Skeletal muscle satellite cell (primary cell): ENCODE measurements around the gene FOXL3. TPM values are rescaled to one million over a fixed set of nuclear protein-coding genes. Genes with fewer than 3 reads are reported as not detected.
"Not testable (repeated sequence)": the region's sequence is repeated elsewhere in the genome, so short reads cannot be mapped to it uniquely, and the experiment has no call there.

Experiments
- H3K27me3 ChIP-seq: 2 replicates; pipeline ENCODE4 v1.7.0; 2013; ENCODE audit warnings: low read length; ENCODE audit not compliant: control insufficient read depth, insufficient read depth
- H3K36me3 ChIP-seq: 2 replicates; pipeline ENCODE4 v1.7.0; 2013; ENCODE audit warnings: mild to moderate bottlenecking, control low read depth, low read length; ENCODE audit not compliant: insufficient read depth
- H3K4me1 ChIP-seq: 2 replicates; pipeline ENCODE4 v1.7.0; 2013; ENCODE audit warnings: low read length; ENCODE audit not compliant: control insufficient read depth, insufficient read depth
- H3K4me2 ChIP-seq: 2 replicates; pipeline ENCODE4 v1.7.0; 2013; ENCODE audit warnings: mild to moderate bottlenecking, low read length
- H3K4me3 ChIP-seq: 2 replicates; pipeline ENCODE4 v1.7.0; 2013; ENCODE audit warnings: low read length
- H3K9ac ChIP-seq: 2 replicates; pipeline ENCODE4 v1.7.0; 2013; ENCODE audit warnings: mild to moderate bottlenecking, low read depth, low read length, moderate library complexity
- H3K9me3 ChIP-seq: replicated peaks from 2 replicates; pipeline ENCODE4 v1.7.0; 2013; ENCODE audit warnings: mild to moderate bottlenecking, control low read depth, low read length
- total RNA-seq: library from RNA; depleted of rRNA; stranded (reverse); fragments of >200 nt; gene quantifications from 2 replicates; pipeline ENCODE4 v1.2.3, GENCODE V29; 2012; rRNA removed

FOXL3 gene
- not detected in 2 replicates for total RNA-seq

DNA sequence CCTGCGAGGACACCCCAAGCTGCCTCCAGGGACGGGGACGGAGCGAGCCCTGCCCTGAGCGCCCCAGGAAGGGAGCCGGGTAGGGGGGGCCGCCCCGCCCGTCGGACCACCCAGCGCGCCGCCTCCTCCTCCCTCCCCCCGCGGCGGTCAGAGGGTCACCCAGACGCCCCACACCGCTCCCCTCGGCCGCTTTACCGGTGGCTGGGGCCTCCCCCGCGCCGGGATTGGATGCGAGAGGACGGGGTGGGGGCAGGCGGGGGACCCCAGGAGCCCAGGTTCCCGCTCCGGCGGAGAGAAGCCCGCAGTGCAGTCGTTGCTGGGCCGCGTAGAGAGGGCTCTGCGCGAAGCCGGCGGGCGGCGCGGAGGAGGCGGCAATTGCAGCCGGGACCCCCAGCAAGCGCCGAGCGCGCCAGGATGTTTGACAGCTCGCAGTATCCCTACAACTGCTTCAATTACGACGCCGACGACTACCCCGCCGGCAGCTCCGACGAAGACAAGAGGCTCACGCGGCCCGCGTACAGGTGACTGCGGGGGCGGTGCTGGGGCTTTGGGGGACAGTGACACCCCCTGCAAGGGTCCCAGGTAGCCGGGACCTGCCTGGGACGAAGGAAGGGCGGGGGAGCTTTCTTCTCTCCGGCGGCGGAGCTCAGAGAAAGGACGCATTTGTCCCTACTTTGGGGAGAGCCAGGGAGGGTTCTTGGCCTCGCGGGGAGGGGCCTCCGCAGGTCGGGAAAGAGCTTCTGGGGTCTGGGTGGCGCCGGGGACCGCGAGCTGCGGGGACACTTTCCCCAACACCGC is at the start of gene FOXL3:
Gene FOXL3, plus strand, starts transcription at position 415 of the 798 bp plus-strand sequence. Its CDS starts 0 bp downstream, at position 415.
- Histone ChIP-seq H3K36me3 (no peaks in the 10 kb centered on the region), H3K27me3 (peaks cover 90% of the 10 kb centered on the region), H3K9me3 (no peaks in the 10 kb centered on the region), H3K4me3 (no peak within 1 kb of the TSS), H3K4me1 (no peaks in the 10 kb centered on the region), H3K4me2 (no peak within 1 kb of the TSS), H3K9ac (no peak within 1 kb of the TSS)

DNA sequence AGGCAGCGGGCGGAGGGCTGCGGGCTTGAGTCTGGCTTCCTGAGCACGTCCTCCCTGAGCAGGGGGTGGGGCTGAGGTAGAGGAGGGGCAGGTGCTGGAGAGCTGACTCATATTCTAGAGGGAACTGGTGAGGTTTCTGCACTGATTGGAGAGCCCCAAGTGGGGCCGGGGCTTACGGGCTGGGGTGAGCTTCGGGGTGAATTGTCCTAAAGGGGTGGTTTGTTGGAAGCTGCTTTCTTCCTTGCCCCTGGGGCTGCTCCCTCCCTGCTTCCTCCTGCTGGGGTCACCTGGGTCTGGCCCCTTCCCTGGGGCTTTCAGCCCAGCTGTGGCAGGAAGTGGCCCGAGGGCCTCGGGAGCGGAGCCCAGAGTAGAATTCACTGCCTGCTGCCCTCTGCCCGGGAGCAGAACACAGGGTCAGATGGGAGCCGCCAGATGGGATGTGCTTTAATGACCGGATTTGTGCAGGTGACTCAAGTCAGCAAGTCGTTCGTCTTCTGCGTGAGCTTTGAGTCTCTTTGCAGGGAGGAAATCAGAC is 49.0 kb upstream of the FOXL3 start:
- Histone ChIP-seq H3K36me3 (peaks cover 6% of the 10 kb centered on the region), H3K4me3 (no peak overlapping the region), H3K27me3 (no peaks in the 10 kb centered on the region), H3K4me2 (no peak overlapping the region), H3K9me3 (no peaks in the 10 kb centered on the region), H3K4me1 (no peaks in the 10 kb centered on the region), H3K9ac (no peak overlapping the region)

DNA sequence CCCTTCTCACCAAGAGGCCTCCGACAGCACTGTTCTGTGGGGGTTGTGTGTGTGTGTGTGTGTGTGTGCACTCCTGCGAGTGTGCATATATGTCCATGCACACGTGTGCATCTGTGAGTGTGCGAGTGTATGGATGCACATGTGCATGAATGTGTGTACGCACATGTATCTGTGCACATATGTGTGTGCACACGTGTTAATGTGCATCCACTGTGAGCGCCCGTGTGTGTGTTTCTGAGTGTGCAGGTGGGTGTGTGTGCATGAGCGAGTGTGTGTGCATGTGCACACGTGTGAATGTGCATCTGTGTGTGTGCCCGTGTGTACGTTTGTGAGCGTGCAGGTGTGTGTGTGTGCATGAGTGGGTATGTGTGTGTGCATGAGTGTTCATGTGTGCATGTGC is 48.5 kb upstream of the FOXL3 start:
- no peaks in the 10 kb centered on the region for H3K4me1 ChIP-seq
- no peaks in the 10 kb centered on the region for H3K9me3 ChIP-seq
- H3K36me3 ChIP-seq: peaks cover 8% of the 10 kb centered on the region
- H3K4me3 ChIP-seq: no peak overlapping the region
- no peak overlapping the region for H3K4me2 ChIP-seq
- no peak overlapping the region for H3K9ac ChIP-seq
- H3K27me3 ChIP-seq: no peaks in the 10 kb centered on the region

DNA sequence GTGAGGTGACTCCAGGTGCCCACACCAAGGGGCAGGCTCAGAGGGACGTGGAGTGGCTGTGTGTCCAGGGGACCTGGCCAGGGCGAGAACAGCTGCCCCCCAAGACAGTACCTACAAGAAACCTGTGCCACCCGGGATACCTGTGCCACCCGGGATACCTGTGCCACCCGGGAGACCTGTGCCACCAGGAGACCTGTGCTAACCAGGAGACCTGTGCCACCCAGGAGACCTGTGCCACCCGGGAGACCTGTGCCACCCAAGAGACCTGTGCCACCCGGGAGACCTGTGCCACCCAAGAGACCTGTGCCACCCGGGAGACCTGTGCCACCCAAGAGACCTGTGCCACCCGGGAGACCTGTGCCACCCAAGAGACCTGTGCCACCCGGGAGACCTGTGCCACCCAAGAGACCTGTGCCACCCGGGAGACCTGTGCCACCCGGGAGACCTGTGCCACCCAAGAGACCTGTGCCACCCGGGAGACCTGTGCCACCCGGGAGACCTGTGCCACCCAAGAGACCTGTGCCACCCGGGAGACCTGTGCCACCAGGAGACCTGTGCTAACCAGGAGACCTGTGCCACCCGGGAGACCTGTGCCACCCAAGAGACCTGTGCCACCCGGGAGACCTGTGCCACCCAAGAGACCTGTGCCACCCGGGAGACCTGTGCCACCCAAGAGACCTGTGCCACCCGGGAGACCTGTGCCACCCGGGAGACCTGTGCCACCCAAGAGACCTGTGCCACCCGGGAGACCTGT is 47.0 kb upstream of the FOXL3 start:
- not testable (repeated sequence) for H3K36me3 ChIP-seq, H3K27me3 ChIP-seq, H3K9ac ChIP-seq, H3K9me3 ChIP-seq, H3K4me1 ChIP-seq, H3K4me2 ChIP-seq, H3K4me3 ChIP-seq

DNA sequence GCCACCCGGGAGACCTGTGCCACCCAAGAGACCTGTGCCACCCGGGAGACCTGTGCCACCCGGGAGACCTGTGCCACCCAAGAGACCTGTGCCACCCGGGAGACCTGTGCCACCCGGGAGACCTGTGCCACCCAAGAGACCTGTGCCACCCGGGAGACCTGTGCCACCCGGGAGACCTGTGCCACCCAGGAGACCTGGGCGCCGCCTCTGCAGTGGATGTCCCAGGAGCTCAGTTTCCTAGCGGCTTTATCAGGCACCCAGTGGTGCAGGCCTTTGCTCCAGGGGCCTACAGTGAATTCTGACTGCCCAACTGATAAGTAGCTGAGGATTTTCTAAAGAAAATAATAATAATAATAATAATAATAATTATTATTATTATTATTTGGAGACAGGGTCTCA is 46.4 kb upstream of the FOXL3 start:
- not testable (repeated sequence) for H3K36me3 ChIP-seq, H3K27me3 ChIP-seq, H3K9ac ChIP-seq, H3K4me3 ChIP-seq, H3K9me3 ChIP-seq, H3K4me1 ChIP-seq, H3K4me2 ChIP-seq

DNA sequence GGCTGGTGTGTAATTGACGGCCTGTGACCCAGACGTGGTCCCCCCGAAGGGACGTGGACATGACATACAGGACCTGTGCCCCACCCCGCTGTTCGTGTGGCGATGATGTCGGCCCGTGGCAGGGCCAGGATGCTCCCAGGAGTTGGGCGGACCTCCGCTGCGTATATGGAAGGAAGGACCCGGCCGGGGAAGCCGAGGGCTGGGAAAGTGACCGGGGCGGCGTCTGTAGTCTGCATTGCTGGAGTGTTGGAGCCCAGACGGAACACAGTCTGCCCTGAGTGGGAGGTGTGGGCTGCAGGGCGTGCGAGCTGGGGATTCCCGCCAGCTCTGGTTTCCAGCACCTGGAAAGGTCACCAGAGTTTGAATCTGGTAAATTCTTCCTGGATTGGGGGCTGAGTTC is 45.0 kb upstream of the FOXL3 start:
- Histone ChIP-seq H3K4me2 (no peak overlapping the region), H3K27me3 (no peaks in the 10 kb centered on the region), H3K4me3 (no peak overlapping the region), H3K9me3 (no peaks in the 10 kb centered on the region), H3K36me3 (peaks cover 14% of the 10 kb centered on the region), H3K4me1 (no peaks in the 10 kb centered on the region), H3K9ac (no peak overlapping the region)

DNA sequence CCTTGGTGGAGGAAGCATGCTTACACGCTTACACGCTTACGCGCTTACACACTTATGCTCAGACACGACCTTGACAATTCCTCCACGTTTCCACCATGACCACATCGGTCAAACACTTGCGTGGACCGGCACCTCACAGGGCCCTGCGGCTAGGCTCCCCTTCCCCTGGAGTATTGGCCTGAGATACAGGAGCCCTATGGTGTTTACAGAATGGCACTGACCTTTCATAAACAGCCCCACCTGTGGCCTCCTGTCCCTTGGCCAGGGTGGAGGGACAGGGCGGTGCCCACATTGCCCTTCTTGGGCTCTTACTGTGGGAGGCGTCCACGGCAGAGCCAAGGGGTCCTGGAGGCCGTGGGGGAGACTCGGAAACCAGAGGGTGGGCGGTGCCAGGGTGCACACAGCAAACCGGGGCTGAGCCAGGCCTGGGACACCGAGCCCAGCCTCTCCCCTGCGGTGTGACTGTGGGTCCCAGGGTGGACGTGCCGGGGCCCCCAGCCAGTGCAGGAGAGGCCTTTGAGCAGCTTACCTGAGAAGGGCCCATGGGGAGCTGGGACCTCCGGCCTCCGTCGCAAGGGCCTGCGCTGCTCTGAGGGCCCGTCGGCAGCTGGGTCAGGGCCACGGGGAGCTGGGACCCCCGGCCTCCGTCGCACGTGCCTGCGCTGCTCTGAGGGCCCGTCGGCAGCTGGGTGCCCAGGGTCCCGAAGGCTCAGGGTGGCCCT is 44.2 kb upstream of the FOXL3 start:
- Histone ChIP-seq H3K4me2 (no peak overlapping the region), H3K9ac (no peak overlapping the region), H3K9me3 (no peaks in the 10 kb centered on the region), H3K36me3 (peaks cover 14% of the 10 kb centered on the region), H3K27me3 (no peaks in the 10 kb centered on the region), H3K4me1 (no peaks in the 10 kb centered on the region), H3K4me3 (no peak overlapping the region)

DNA sequence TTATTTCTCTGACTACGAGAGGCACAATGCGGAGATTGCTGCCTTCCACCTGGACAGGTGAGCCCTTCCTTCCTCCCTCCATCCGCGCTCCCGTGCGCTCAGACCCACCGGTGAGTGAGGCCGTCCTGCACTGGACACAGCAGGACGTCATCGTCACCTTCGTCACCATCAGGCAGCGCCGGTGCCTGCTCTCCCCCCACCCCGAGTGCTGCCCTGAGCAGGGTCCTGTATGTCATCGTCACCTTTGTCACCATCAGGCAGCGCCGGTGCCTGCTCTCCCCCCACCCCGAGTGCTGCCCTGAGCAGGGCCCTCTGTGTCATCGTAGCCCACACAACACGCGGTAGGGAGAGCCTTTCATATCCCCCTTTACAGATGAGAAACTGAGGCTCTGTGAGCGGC is 43.5 kb upstream of the FOXL3 start:
- H3K4me1 ChIP-seq: no peaks in the 10 kb centered on the region
- H3K9ac ChIP-seq: no peak overlapping the region
- no peak overlapping the region for H3K4me2 ChIP-seq
- H3K27me3 ChIP-seq: no peaks in the 10 kb centered on the region
- H3K9me3 ChIP-seq: no peaks in the 10 kb centered on the region
- peaks cover 14% of the 10 kb centered on the region for H3K36me3 ChIP-seq
- no peak overlapping the region for H3K4me3 ChIP-seq

DNA sequence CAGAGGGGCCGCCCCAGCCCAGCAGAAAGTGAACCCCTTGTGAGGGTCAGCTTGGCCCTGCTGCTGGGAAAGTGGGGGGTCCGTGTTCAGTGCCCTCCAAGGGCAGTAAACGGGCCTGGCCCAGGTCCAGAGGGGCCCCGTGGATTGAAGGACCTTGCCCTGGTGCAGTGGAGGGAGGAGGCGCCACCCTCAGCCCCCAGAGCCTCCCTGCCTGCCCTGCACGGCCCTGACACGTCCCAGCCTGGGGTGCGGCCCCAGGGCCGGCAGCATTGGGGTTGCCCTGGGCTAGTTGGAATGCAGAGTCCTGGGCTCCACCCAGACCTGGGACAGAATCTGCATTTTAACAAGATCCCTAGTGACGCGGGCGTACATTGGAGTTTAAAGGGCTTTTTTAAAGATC is 42.8 kb upstream of the FOXL3 start:
- Histone ChIP-seq H3K9me3 (no peaks in the 10 kb centered on the region), H3K4me3 (no peak overlapping the region), H3K4me1 (no peaks in the 10 kb centered on the region), H3K4me2 (no peak overlapping the region), H3K27me3 (no peaks in the 10 kb centered on the region), H3K36me3 (peaks cover 14% of the 10 kb centered on the region), H3K9ac (no peak overlapping the region)

DNA sequence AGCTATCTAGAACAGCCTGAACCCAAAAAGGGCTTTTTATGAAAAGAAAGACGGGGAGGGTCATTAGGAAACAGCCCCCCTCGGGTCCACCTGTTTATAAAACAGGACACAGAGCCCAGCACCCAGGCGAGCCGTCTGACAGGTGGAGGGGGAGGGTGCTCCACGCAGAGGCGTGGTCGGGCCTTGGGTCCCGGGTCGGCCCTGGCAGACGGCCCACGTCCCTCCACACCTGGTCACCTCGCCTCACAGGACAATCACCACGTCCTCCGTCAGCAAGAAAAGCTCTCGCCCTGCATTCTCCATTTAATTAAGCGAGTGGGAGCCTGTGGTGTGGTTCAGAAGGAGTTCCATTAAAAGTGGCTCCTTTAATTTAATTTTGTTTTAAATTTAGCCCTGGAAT is 42.3 kb upstream of the FOXL3 start:
- Histone ChIP-seq H3K36me3 (peaks cover 14% of the 10 kb centered on the region), H3K9me3 (no peaks in the 10 kb centered on the region), H3K27me3 (no peaks in the 10 kb centered on the region), H3K9ac (no peak overlapping the region), H3K4me1 (no peaks in the 10 kb centered on the region), H3K4me2 (no peak overlapping the region), H3K4me3 (no peak overlapping the region)

DNA sequence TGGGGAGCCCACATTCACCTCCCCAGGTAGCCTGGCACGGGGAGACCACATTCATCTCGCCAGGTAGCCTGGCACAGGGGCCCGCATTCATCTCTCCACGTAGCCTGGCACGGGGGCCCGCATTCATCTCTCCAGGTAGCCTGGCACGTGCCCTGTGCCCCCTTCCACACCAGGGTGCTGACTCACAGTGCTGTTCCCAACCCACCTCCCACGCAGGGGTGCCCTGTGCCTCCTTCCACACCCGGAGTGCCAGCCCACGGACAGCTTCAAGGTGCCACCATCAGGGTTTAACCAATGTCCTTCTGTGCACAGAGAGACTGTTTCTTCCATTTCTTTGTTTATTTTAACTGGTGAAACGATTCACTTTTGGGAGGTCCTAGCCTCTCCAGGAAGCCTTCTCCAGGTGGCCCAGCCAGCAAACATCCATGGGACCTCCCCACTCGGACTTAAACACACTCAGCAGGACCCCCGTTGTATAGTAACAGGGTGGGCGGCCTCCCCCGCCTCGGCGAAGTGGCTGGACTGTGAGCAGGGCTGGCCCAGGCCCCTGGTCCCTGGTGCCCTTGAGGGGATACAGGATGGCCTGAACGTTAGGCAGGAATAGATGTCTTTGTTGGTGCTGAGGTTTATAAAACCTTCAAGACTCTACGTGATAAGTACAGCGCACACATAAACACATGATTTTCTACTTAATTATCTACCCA is 41.1 kb upstream of the FOXL3 start:
- Histone ChIP-seq H3K4me1 (no peaks in the 10 kb centered on the region), H3K4me2 (no peak overlapping the region), H3K36me3 (peaks cover 21% of the 10 kb centered on the region), H3K27me3 (no peaks in the 10 kb centered on the region), H3K9ac (no peak overlapping the region), H3K9me3 (no peaks in the 10 kb centered on the region), H3K4me3 (no peak overlapping the region)
